DMS153 (cell line): ENCODE results near the gene SVOP.

Source experiments
- DNase-seq: peaks from one replicate; lab custom pipeline; 2025; lab: John Stamatoyannopoulos, UW

SVOP gene

GRCh38 chr12:108930756-108931155, 90.1 kb downstream of the SVOP start:
- no peak for DNase-seq

- no peak for DNase-seq
These were observed 90.7 kb downstream of the SVOP start for GRCh38 chr12:108930155-108930554.

- no peak for DNase-seq
These were observed 92.2 kb downstream of the SVOP start for GRCh38 chr12:108928695-108929094.

- DNase-seq: no peak
These were observed 98.0 kb downstream of the SVOP start for GRCh38 chr12:108922918-108923317.

GRCh38 chr12:108921946-108922345, 98.9 kb downstream of the SVOP start:
- DNase-seq: no peak

- no peak for DNase-seq
These were observed 101.8 kb downstream of the SVOP start for GRCh38 chr12:108918960-108919642.

GRCh38 chr12:108918206-108918605, 102.7 kb downstream of the SVOP start:
- no peak for DNase-seq

GRCh38 chr12:108916336-108916735, 104.5 kb downstream of the SVOP start:
- DNase-seq: no peak

- DNase-seq: no peak
These were observed 105.2 kb downstream of the SVOP start for GRCh38 chr12:108915632-108916133.

- DNase-seq: no peak
These were observed 106.7 kb downstream of the SVOP start for GRCh38 chr12:108914121-108914531.

- DNase-seq: no peak
These were observed 108.5 kb downstream of the SVOP start for GRCh38 chr12:108912361-108912760.

GRCh38 chr12:108911915-108912314, 109.0 kb downstream of the SVOP start:
- no peak for DNase-seq

GRCh38 chr12:108910336-108910735, 110.5 kb downstream of the SVOP start:
- DNase-seq: no peak

GRCh38 chr12:108907839-108908351, 113.0 kb downstream of the SVOP start:
- no peak for DNase-seq

GRCh38 chr12:108906971-108907370, 113.9 kb downstream of the SVOP start:
- DNase-seq: no peak

GRCh38 chr12:108905725-108906124, 115.1 kb downstream of the SVOP start:
- no peak for DNase-seq

- DNase-seq: no peak
These were observed 121.7 kb downstream of the SVOP start for GRCh38 chr12:108899145-108899544.

GRCh38 chr12:108896817-108897216, 124.1 kb downstream of the SVOP start:
- DNase-seq: no peak

- DNase-seq: no peak
These were observed 124.5 kb downstream of the SVOP start for GRCh38 chr12:108896336-108896735.

GRCh38 chr12:108895220-108895802, 125.6 kb downstream of the SVOP start:
- no peak for DNase-seq

- DNase-seq: no peak
These were observed 130.7 kb downstream of the SVOP start for GRCh38 chr12:108890208-108890607.

- DNase-seq: no peak
These were observed 132.8 kb downstream of the SVOP start for GRCh38 chr12:108888031-108888430.

GRCh38 chr12:108886873-108887629, 133.8 kb downstream of the SVOP start:
- no peak for DNase-seq
